ENCODE results near the gene ACBD3.

DNA sequence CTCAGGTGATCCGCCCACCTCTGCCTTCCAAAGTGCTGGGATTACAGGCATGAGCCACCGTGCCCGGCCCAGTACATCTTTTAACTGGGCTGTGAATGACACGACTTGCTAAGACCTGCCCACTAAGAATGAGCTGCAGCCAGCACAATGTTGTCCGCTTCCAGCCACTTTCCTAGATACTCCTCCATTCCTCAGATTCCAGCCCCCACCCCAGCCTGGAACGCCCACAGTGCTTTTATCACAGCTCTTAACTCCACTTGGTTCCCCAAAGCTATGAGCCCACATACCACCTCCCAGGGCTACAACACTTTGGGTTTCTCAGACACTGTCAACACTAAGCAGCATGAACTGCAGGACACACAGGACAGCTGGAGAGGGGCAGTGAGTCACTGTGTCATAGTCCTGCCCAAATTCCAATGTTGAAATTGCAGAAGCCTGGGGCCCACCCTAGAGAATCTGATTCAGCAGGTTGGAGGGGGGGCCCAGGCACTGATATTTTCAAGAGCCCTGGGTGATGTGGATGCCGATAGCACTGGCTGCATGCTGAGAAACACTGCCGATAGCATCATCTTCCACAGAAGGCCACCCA, 58.0 kb downstream of the ACBD3 start:
- TF ChIP-seq POLR2AphosphoS5 (IDR thresholded peaks at IDR 0.05) (no peak), POLR2A (IDR thresholded peaks at IDR 0.05) (no peak)

Data from gastroesophageal sphincter (tissue), 2 donors.